Epithelial cell of esophagus (primary cell): ENCODE results near the gene ENG.
A peak's percentile ranks its signal among the peaks of the same experiment; 100 is the strongest.

Experiments used
- DNase-seq: peaks from one replicate; pipeline ENCODE4 v3.0.0; 2010; ENCODE audit warnings: low read depth
- H3K4me3 ChIP-seq: 2 replicates; pipeline ENCODE4 v1.5.1; 2011; ENCODE audit warnings: mild to moderate bottlenecking, low read length, control low read depth
- CTCF ChIP-seq: IDR thresholded peaks from 2 replicates; pipeline ENCODE4 v1.5.1; 2011; ENCODE audit warnings: low read depth, mild to moderate bottlenecking, low read length, control low read depth, inconsistent platforms; ENCODE audit not compliant: insufficient read depth; ENCODE audit errors: missing control alignments

The ENG gene

GRCh38 chr9:127869310-127870152 lies 15.1 kb upstream of the ENG start:
- peak; percentile 80 for DNase-seq
- no peak overlapping the region for H3K4me3 ChIP-seq
- TF ChIP-seq CTCF: peak; percentile 84

- H3K4me3 ChIP-seq: no peak overlapping the region
- no peak for TF ChIP-seq CTCF
- DNase-seq: no peak
Measured at GRCh38 chr9:127868278-127868902, 13.9 kb upstream of the ENG start.

- DNase-seq: no peak
- H3K4me3 ChIP-seq: no peak overlapping the region
- TF ChIP-seq CTCF: no peak
Measured at GRCh38 chr9:127867356-127868277, 13.2 kb upstream of the ENG start.

- no peak for DNase-seq
- no peak overlapping the region for H3K4me3 ChIP-seq
- no peak for TF ChIP-seq CTCF
Measured at GRCh38 chr9:127866535-127866934, 12.1 kb upstream of the ENG start.

GRCh38 chr9:127865645-127866464 lies 11.4 kb upstream of the ENG start:
- no peak for TF ChIP-seq CTCF

GRCh38 chr9:127863191-127863621 lies 8.7 kb upstream of the ENG start:
- no peak overlapping the region for H3K4me3 ChIP-seq
- TF ChIP-seq CTCF: no peak
- no peak for DNase-seq

More at GRCh38 chr9:127865645-127866464, 11.4 kb upstream of the ENG start:
- no peak for DNase-seq
- no peak overlapping the region for H3K4me3 ChIP-seq
